ENCODE results near the gene CLDN9. TPM values are rescaled to one million over a fixed set of nuclear protein-coding genes. Genes with fewer than 3 reads are reported as not detected.

Gene CLDN9
- polyA plus RNA-seq, 1 donor from 2014 or later = not detected

GRCh38 chr16:3010510-3010909 lies 2.2 kb upstream of the CLDN9 start:
- H4K20me1 ChIP-seq (ENCODE audit: insufficient read depth) = no peaks in the 10 kb centered on the region
- H3K9me2 ChIP-seq (ENCODE audit: insufficient read depth, low read length) = no peaks in the 10 kb centered on the region
- no peak overlapping the region for H3K27ac ChIP-seq (ENCODE audit: low read length)
- H3K36me3 ChIP-seq (ENCODE audit: insufficient read depth, low read length) = no peaks in the 10 kb centered on the region
- H2AFZ ChIP-seq (ENCODE audit: low read depth, low read length) = no peak overlapping the region
- no peaks in the 10 kb centered on the region for H3K79me2 ChIP-seq (replicated peaks; ENCODE audit: insufficient read depth, low read length)
- peaks cover 65% of the 10 kb centered on the region for H3K27me3 ChIP-seq (ENCODE audit: insufficient read depth, low read depth, low read length)
- H3K4me3 ChIP-seq (ENCODE audit: low read length) = no peak overlapping the region
- H3K9me3 ChIP-seq (ENCODE audit: low read length) = no peaks in the 10 kb centered on the region
- H3F3A ChIP-seq (ENCODE audit: insufficient read depth, low read length, poor library complexity, severe bottlenecking) = no peaks in the 10 kb centered on the region
- no peak overlapping the region for H3K4me2 ChIP-seq (ENCODE audit: low read length)
- no peak overlapping the region for H3K9ac ChIP-seq (ENCODE audit: low read length)
- TF ChIP-seq EZH2 (IDR thresholded peaks at IDR 0.05; ENCODE audit: borderline replicate concordance, insufficient read depth, low read length, poor library complexity, severe bottlenecking) (no peak), POLR2AphosphoS5 (IDR thresholded peaks at IDR 0.05) (no peak), EP300 (conservative IDR thresholded peaks at IDR 0.05; ENCODE audit: poor library complexity, severe bottlenecking) (no peak), REST (IDR thresholded peaks at IDR 0.05; ENCODE audit: borderline replicate concordance) (no peak), RAD21 (conservative IDR thresholded peaks at IDR 0.05) (no peak), TAF1 (IDR thresholded peaks at IDR 0.05; ENCODE audit: low read depth) (no peak), MXI1 (conservative IDR thresholded peaks at IDR 0.05; ENCODE audit: poor library complexity, severe bottlenecking) (no peak), CTCF (IDR thresholded peaks at IDR 0.05; ENCODE audit: poor library complexity, severe bottlenecking) (no peak), SMC3 (conservative IDR thresholded peaks at IDR 0.05; ENCODE audit: poor library complexity) (no peak)

- H4K20me1 ChIP-seq (ENCODE audit: insufficient read depth) = no peaks in the 10 kb centered on the region
- H2AFZ ChIP-seq (ENCODE audit: low read depth, low read length) = no peak overlapping the region
- H3K9ac ChIP-seq (ENCODE audit: low read length) = no peak overlapping the region
- no peak overlapping the region for H3K27ac ChIP-seq (ENCODE audit: low read length)
- no peak overlapping the region for H3K4me2 ChIP-seq (ENCODE audit: low read length)
- H3K9me2 ChIP-seq (ENCODE audit: insufficient read depth, low read length) = no peaks in the 10 kb centered on the region
- no peaks in the 10 kb centered on the region for H3K9me3 ChIP-seq (ENCODE audit: low read length)
- no peaks in the 10 kb centered on the region for H3K36me3 ChIP-seq (ENCODE audit: insufficient read depth, low read length)
- peaks cover 52% of the 10 kb centered on the region for H3K27me3 ChIP-seq (ENCODE audit: insufficient read depth, low read depth, low read length)
- no peak for TF ChIP-seq EP300 (conservative IDR thresholded peaks at IDR 0.05; ENCODE audit: poor library complexity, severe bottlenecking)
- no peak for TF ChIP-seq EZH2 (IDR thresholded peaks at IDR 0.05; ENCODE audit: borderline replicate concordance, insufficient read depth, low read length, poor library complexity, severe bottlenecking)
- no peak for TF ChIP-seq MXI1 (conservative IDR thresholded peaks at IDR 0.05; ENCODE audit: poor library complexity, severe bottlenecking)
- TF ChIP-seq RAD21 (conservative IDR thresholded peaks at IDR 0.05) = no peak
- no peak for TF ChIP-seq SMC3 (conservative IDR thresholded peaks at IDR 0.05; ENCODE audit: poor library complexity)
- no peak for TF ChIP-seq CTCF (IDR thresholded peaks at IDR 0.05; ENCODE audit: poor library complexity, severe bottlenecking)
- TF ChIP-seq TAF1 (IDR thresholded peaks at IDR 0.05; ENCODE audit: low read depth) = no peak
- TF ChIP-seq POLR2AphosphoS5 (IDR thresholded peaks at IDR 0.05) = no peak
- TF ChIP-seq REST (IDR thresholded peaks at IDR 0.05; ENCODE audit: borderline replicate concordance) = no peak
- H3K79me2 ChIP-seq (replicated peaks; ENCODE audit: insufficient read depth, low read length) = no peaks in the 10 kb centered on the region
- no peak overlapping the region for H3K4me3 ChIP-seq (ENCODE audit: low read length)
- no peaks in the 10 kb centered on the region for H3F3A ChIP-seq (ENCODE audit: insufficient read depth, low read length, poor library complexity, severe bottlenecking)
Measured at GRCh38 chr16:3012246-3012645, 477 bp upstream of the CLDN9 start.

Measured in neural cell (in vitro differentiated cells).